Non-pigmented ciliary epithelial cell (primary cell): ENCODE data around the gene APOBEC3B.
"Not testable (repeated sequence)": the region's sequence is repeated elsewhere in the genome, so short reads cannot be mapped to it uniquely, and the experiment has no call there.

Source experiments
- DNase-seq: peaks from one replicate; pipeline ENCODE4 v3.0.0-alpha.2; 2010; ENCODE audit warnings: low read depth

APOBEC3B gene

GRCh38 chr22:38981992-38982927, at the start of gene APOBEC3B:
APOBEC3B (plus strand) TSS chr22:38982347; CDS start chr22:38982454, 107 bp downstream.
- peak; percentile 76 for DNase-seq

DNA sequence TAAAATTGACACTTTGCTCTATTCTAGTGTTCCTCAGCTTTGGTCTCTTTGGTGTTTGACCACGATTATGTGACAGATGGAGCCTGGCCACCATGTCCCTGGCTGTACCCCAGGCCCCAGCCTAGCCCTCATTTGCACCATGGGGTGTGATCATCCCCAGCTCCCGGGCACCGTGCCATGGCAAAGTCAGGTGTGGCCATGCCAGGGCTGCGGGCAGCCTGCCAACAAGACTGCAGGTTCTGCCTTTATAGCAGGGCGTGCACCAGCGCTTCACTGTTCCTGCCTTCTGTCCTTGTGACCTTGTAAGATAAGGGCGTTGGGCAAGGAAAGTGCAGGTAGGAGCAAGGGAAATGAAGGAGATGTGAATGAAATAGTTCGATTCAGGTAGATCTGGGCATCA, 47.1 kb upstream of the APOBEC3B start:
- DNase-seq: no peak

GRCh38 chr22:38935616-38936015, 46.5 kb upstream of the APOBEC3B start:
- DNase-seq: no peak

DNA sequence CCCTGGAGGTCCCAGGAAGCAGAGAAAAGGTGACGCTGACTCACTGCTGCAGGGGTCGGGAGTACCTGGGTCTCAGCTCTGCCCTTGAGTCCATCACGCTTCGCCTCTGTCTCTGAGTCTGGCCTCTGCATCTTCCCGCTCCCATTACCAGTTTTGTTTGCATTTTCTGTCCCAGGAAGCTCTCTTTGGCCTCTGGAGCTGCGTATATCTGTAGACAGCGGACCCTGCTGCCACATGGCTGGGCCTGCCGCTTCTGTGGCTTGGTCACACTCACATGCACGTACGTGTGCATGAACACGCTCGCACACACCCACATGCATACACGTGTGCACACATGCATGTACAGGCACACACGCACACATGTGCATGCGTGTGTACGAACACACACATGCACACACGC, 45.6 kb upstream of the APOBEC3B start:
- DNase-seq: no peak

- no peak for DNase-seq
Measured at GRCh38 chr22:38937036-38937435, 45.1 kb upstream of the APOBEC3B start.

GRCh38 chr22:38937541-38937940, 44.6 kb upstream of the APOBEC3B start:
- DNase-seq: no peak

DNA sequence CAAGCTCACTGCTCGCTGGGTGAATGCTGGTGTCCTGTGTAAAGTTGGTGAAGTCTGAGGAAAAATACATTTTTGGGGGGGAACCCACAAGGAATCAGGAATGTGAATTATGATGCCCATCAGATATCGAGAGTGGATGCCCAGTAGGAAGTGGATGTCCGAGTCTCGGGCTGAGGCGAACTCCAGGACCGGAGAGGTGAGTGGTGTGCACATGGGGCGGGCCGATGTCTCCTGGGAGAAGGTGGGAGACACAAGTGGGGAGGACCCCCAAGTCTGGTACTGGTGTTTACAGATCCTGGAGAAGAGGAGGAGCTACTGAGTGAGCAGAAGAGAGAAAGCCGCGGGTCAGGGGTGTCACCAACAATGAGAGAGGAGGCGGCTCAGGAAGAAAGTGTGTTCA, 43.9 kb upstream of the APOBEC3B start:
- no peak for DNase-seq

GRCh38 chr22:38938925-38939324, 43.2 kb upstream of the APOBEC3B start:
- no peak for DNase-seq

- DNase-seq: no peak
Measured at GRCh38 chr22:38940811-38941384, 41.2 kb upstream of the APOBEC3B start.

GRCh38 chr22:38941488-38941987, 40.6 kb upstream of the APOBEC3B start:
- no peak for DNase-seq

DNA sequence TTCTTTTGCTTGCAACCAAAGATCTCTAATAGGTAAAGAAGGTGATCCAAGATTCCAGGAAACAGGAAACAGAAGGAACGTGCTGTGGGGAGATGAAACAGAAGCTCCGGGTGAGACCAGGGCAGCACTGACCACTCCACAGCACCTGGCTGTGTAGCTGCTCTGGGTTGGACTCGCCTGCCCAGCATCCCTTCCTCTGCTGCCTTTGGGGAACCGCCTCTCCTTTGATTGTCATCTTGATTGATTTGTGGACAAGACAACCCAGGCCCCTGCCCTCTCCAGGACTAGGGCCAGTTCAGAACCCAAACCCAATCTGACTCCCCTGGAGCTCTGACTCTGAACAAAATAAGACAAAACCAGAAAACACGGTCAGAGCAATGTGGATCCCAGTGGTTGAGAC, 39.4 kb upstream of the APOBEC3B start:
- DNase-seq: no peak

DNA sequence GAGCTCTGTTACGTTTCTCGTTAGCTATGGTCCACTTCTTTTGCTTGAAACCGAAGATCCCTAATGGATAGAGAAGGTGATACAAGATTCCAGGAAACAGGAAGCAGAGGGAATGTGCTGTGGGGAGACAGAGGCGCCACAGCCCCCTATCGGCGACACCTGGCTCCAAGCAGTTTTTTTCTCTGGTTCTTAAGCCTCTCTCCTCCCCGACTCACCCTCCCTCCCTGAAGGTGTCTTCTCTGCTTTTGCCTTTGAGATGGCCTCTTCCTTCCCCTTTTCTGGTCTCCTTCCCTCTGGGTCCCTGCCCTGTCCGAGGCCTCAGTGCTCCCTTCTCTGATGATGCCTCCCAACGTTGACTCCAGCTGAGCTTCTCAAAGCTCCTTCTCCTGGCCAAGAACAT, 38.9 kb upstream of the APOBEC3B start:
- no peak for DNase-seq

- no peak for DNase-seq
Measured at GRCh38 chr22:38943882-38944281, 38.3 kb upstream of the APOBEC3B start.

DNA sequence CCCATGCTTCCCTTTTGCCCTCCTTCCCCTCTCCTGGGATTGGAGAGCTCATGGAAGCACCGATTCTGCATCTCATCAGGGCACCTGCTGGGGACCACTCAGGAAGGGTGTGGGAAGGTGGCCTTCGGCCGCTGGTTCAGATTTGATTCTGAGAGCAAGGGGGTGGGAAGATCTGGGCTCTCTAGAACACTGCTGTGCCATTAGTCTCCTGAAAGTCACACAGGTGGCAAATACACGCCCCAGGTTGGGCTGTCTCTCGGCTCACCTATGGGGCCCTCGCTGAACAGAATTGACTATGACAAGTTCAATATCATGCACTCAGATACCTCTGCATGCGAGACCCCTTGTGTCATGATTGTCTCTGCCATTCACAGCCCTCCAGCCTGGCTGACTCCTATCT, 37.5 kb upstream of the APOBEC3B start:
- no peak for DNase-seq

DNA sequence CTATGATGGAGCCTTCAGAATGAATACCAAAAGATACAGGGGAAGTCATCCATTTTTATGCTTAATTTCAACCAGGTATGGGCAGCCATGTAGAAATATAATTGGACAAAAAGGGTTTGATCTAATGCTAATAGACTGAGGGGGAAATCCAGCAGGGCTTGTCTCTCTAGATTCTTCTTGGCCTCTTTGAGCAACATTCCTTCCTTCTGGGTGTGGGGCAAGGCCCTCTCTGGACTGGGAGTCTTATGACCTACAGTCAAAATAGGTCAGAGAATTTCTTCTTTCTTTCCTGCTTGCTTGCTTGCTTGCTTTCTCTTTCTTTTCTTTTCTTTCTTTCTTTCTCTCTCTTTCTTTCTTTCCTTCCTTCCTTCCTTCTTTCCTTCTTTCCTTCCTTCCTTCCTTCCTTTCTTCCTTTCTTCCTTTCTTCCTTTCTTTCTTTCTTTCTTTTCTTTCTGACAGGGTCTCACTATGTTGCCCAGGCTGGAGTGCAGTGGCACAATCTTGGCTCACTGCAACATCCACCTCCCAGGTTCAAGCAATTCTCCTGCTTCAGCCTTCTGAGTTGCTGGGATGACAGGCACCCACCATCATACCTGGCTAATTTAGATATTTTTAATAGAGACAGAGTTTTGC, 36.3 kb upstream of the APOBEC3B start:
- not testable (repeated sequence) for DNase-seq

DNA sequence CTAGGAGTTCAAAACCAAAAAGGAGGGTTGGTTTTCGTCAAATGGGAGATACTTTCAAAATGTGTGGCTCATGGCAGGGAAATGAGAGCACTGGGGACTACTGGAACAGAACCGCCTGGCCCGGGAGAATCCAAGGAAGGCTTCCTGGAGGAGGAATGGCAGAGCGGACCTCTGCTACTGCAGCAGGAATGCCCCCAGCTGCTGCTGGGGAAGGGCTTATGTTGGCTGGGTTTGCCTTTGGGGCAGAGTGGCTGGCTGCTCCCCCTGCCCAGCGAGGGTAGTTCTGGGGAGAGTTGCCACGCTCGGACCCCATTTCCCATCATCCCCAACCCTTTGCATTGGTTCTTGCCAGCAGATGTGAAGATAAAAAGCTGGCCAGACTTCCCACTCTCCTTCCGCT, 35.4 kb upstream of the APOBEC3B start:
- DNase-seq: no peak

DNA sequence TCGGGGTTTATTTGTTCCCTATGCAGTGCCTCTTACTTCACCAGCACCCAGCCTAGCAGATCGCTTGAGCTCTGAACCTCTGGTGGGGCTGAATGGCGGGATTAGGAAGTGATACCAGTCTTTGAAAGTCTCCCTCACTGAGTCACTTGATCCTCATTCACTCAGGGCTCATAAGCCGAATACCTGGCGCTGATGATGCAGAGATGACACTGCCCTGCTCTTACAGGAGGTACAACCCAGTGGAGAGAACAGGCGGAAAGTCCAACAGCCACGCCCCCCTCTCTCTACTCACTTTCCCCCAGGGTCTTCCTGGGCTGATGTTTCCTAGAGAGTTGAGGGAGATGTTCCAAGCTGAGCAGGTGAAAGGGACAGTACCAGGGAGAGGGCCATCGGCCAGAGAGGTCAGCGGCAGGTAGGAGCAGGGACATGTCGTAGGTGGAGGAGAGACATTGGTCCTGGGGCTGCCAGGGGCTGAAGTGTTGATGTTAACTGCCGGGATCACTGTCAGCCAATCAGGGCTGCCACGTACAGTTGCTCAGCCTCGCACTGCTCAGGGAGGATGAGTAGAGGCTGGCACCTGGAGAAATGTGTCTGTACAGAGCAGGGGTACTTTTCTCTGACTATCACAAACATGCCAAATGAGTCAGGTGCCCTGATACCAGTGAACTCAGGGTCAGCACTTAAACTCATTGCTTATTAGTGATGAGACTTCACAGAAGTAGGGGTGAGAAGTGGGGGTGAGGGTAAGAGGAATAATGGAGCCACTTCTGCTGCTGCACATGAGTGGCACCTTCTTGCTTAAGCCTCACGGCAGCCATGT, 34.6 kb upstream of the APOBEC3B start:
- no peak for DNase-seq

GRCh38 chr22:38948181-38948940, 33.8 kb upstream of the APOBEC3B start:
- no peak for DNase-seq

DNA sequence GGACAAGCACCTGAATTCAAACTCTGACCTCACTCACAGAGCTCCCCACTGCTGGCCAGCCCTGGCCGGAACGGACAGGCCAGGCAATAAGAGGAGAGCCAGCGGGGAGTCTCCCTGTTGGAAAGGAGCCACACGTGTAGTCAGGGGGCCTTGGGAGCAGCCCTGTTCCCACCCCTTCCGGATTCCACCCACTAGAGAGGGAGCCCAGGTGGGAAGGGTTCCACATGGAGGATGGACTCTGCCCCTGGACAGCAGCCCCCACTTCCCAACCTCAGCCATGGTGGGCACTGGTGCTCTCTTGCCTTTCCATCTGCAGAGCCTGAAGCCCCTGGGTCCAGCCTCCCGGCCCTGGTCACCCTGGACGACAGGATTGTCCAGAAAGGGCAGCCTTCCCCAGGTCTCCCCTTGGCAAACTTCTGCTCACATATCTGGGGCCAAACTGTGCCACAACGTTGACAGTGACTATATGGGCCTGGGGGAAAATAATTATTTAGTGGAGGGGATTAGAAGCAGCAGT, 32.2 kb upstream of the APOBEC3B start:
- no peak for DNase-seq

- DNase-seq: no peak
Measured at GRCh38 chr22:38950527-38951295, 31.4 kb upstream of the APOBEC3B start.
